Smooth muscle cell of the umbilical artery (primary cell): ENCODE results near the gene RNF39. TPM values are rescaled to one million over a fixed set of nuclear protein-coding genes. Genes with fewer than 3 reads are reported as not detected.

Source experiments
- total RNA-seq: library from RNA; depleted of rRNA; stranded (reverse); fragments of >200 nt; gene quantifications from 2 replicates; pipeline ENCODE4 v1.2.3, GENCODE V29; 2014

Gene RNF39, protein sequence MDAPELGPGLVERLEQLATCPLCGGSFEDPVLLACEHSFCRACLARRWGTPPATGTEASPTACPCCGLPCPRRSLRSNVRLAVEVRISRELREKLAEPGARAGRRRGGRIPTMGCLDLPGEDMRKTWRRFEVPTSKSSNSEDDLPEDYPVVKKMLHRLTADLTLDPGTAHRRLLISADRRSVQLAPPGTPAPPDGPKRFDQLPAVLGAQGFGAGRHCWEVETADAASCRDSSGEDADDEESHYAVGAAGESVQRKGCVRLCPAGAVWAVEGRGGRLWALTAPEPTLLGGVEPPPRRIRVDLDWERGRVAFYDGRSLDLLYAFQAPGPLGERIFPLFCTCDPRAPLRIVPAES
- not detected in 2 replicates for total RNA-seq

DNA sequence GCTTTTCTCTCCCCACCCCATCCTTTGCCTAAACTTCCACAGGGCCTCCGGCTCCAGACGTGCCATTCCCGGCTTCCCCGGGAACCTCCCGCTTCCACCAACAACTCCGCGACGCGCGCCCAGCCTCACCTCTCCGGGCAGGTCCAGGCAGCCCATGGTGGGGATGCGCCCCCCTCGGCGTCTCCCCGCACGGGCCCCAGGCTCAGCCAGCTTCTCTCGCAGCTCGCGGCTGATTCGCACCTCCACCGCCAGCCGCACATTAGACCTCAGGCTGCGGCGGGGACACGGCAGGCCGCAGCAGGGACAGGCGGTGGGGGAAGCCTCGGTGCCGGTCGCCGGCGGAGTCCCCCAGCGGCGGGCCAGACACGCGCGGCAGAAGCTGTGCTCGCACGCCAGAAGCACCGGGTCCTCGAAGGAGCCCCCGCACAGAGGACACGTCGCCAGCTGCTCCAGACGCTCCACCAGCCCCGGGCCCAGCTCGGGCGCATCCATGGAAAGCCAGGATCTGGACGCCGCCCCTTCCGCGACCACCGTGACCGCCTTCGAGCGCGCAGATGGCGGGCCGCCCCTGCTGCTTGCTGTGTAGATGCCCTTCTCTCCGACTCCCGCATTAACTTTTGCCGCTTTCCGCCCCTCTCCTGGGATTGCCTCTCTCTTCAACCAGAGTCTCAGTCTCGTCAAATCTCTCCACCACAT, at the start of gene RNF39:
Gene RNF39 (minus strand): TSS at position 676 of the 696 bp plus-strand sequence. CDS start 184 bp downstream, at position 492.

DNA sequence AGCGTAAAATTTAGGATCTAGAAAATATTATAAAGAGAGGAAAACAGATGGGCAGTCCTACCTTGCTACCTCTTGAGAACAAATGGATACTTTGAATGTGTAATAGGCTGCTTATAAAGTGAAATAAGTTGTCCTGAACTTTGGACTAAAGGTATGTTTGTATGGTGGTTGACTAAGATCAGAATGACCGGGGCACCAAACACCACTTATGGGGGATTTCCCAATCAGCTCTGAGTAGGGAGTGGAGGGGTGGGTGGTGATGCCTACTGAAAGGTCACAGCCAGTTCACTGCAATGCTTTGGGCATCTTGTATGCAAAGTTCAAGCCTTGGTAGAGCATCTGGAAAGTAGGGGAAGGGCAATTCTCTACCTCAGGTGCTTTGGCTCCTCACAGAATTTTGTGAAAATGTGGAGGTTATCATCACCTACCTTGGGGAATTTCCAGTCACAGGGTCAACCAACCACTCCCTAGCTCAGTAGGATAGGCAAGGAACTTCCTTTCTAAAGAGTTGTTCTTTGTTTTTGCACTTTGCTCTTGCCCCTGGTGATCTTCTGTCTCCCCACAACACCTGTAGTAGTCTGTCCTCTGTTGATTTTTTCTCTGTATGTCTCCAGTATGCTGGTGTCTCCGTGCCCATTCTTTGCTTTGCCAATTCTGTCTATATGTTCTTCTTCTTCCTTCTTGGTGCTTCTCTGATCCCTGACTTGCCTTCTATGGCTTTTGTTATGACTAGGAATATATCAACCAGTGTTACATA, 37.6 kb upstream of the RNF39 start, which contains the start of gene TRIM31:
Gene TRIM31 (minus strand): TSS at position 88 of the 757 bp plus-strand sequence. CDS start 285 bp downstream, outside the sequence.

DNA sequence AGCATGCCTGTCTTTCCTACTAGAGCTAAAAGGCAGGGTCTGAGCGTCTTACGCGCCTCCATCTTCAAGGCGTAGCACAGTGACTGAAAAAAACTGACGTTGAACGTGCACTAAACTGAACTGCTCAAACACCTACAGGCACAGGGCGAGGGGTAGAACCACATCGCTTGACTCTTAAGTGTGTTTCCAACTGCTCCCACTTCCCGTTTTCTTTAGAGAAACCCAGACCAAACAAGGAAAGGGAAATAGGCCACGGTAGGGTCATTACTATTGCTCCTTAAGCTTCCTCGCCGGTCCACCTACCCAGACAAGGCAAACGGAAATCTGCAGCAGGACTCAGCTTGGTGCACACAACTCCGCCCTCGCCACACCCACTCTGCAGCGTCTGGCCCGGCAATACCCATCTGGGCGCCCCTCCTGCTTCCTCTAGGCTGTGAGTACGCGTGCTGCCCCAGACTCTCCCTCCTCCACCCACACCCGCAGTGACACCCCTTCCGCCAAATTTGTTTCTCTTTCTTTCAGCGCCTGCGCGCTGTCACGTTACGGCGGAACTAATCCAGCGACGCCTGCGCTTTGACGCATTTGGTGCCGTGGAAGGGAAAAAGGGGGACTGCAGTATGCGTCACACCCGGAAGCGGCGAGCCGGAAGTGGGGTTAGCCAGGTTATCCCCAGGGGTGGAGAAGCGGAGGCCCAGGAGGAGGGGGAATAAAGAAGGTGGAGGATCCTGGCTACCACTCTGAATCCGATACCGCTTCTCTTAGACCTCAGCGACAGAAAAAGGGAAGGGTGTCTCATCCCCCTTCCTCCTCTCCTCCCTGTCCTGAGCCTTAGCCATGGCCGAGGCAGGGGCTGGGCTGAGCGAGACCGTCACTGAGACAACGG, 8.8 kb downstream of the RNF39 start, which contains the start of gene PPP1R11:
Gene PPP1R11 (plus strand): TSS at position 622 of the 883 bp plus-strand sequence. CDS start 213 bp downstream, at position 835.

DNA sequence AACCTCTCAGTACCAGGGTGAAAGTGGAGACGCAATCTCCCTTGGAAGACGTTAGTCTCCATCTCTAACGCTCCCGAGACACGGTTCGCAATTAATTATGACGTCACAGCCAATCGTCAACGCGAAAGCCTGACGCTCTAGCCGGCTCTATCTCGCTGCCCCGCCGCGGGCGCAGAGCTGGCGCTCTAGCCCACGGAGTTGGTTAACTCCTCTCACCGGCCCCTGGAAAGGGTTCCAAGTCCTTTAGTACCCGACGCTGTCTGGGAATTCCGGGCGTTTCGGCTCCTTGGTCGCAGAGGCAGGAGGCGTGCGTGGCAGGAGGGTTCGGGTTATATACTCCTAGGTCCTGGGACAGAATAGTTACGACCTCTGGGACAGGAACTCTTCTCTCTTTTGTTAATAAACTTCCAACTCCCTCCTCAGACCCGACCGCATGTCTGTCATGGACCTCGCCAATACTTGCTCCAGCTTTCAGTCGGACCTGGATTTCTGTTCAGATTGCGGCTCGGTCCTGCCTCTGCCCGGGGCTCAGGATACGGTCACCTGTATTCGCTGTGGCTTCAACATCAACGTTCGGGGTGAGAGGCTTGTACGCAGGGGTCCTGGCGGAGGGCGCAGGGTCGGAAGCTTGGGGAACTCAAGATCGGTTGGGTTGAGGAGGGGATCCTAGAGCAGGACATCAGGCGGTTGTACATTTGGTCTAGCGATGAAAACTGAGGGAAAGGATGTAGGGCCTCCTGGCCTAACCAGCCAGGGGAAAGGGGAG, 14.3 kb downstream of the RNF39 start, which contains the start of gene POLR1H:
Gene POLR1H (plus strand): TSS at position 174 of the 766 bp plus-strand sequence. CDS start 260 bp downstream, at position 434.

Other genes with a start within 250 kb of the RNF39 start
- gene HLA-G, start 247.9 kb downstream of the RNF39 start, total RNA-seq, result not detected in 2 replicates
- 462 and 651 TPM in 2 replicates for gene HLA-A, start 133.2 kb downstream of the RNF39 start, total RNA-seq
- gene POLR1H, start 14.5 kb downstream of the RNF39 start, total RNA-seq, result 13.3 and 28.2 TPM in 2 replicates
- 16.3 and 17.2 TPM in 2 replicates for gene PPP1R11, start 8.6 kb downstream of the RNF39 start, total RNA-seq
- gene TRIM31, start 37.3 kb upstream of the RNF39 start, total RNA-seq, result not detected in 2 replicates
- gene TRIM40, start 60.4 kb upstream of the RNF39 start, total RNA-seq, result not detected in 2 replicates
- gene TRIM10, start 85.4 kb upstream of the RNF39 start, total RNA-seq, result not detected in 2 replicates
- gene TRIM15, start 87.8 kb upstream of the RNF39 start, total RNA-seq, result not detected in 2 replicates
- 15.1 and 22.1 TPM in 2 replicates for gene TRIM26, start 137.6 kb upstream of the RNF39 start, total RNA-seq